DOHH2 (cell line): ENCODE measurements around the gene SET.
"Not testable (repeated sequence)": the region's sequence is repeated elsewhere in the genome, so short reads cannot be mapped to it uniquely, and the experiment has no call there.

ENCODE experiments used
- H3F3A ChIP-seq: fragments of 200-600 bp; sonication (generic), shearing (Covaris generic); 2 replicates; pipeline ENCODE4 v1.6.0; 2016; ENCODE audit warnings: antibody characterized with exemption, mild to moderate bottlenecking; ENCODE audit not compliant: control insufficient read depth, insufficient read depth
- H3K27ac ChIP-seq: fragments of 200-600 bp; sonication (generic); 2 replicates; pipeline ENCODE4 v1.5.1; 2014; ENCODE audit warnings: low read depth, mild to moderate bottlenecking, low read length, moderate library complexity
- H3K27me3 ChIP-seq: fragments of 200-600 bp; sonication (generic); 2 replicates; pipeline ENCODE4 v1.6.1; 2014; ENCODE audit warnings: mild to moderate bottlenecking, low read length, mixed read lengths; ENCODE audit not compliant: control insufficient read depth
- H3K36me3 ChIP-seq: fragments of 200-600 bp; sonication (generic); 2 replicates; pipeline ENCODE4 v1.6.1; 2014; ENCODE audit warnings: mild to moderate bottlenecking, low read length, moderate library complexity, mixed read lengths; ENCODE audit not compliant: control insufficient read depth
- H3K4me1 ChIP-seq: fragments of 200-600 bp; sonication (generic); 2 replicates; pipeline ENCODE4 v1.6.1; 2014; ENCODE audit warnings: mild to moderate bottlenecking, low read length, mixed read lengths; ENCODE audit not compliant: control insufficient read depth
- H3K4me2 ChIP-seq: fragments of 200-600 bp; sonication (generic); 2 replicates; pipeline ENCODE4 v1.6.0; 2014; ENCODE audit warnings: mild to moderate bottlenecking, low read length, moderate library complexity
- H3K4me3 ChIP-seq: fragments of 200-600 bp; sonication (generic); 2 replicates; pipeline ENCODE4 v1.5.1; 2014; ENCODE audit warnings: mild to moderate bottlenecking, low read length, mixed read lengths
- H3K79me2 ChIP-seq: fragments of 200-600 bp; sonication (generic); 2 replicates; pipeline ENCODE4 v1.6.1; 2014; ENCODE audit warnings: mild to moderate bottlenecking, low read length, mixed read lengths; ENCODE audit not compliant: control insufficient read depth
- H3K9me2 ChIP-seq: fragments of 200-600 bp; sonication (generic); replicated peaks from 2 replicates; pipeline ENCODE4 v1.6.1; 2014; ENCODE audit warnings: mild to moderate bottlenecking, low read length, mixed read lengths; ENCODE audit not compliant: control insufficient read depth
- H3K9me3 ChIP-seq: fragments of 200-600 bp; sonication (generic); 2 replicates; pipeline ENCODE4 v1.6.1; 2014; ENCODE audit warnings: antibody characterized with exemption, low read length, mixed read lengths; ENCODE audit not compliant: control insufficient read depth, insufficient read depth
- H4K20me1 ChIP-seq: fragments of 200-600 bp; sonication (generic); 2 replicates; pipeline ENCODE4 v1.6.0; 2014; ENCODE audit warnings: low read depth, mild to moderate bottlenecking, antibody characterized with exemption, low read length, moderate library complexity; ENCODE audit not compliant: control insufficient read depth, insufficient read depth
- EZH2phosphoT487 ChIP-seq: fragments of 200-600 bp; sonication (generic); IDR thresholded peaks from 2 replicates; pipeline ENCODE4 v1.6.1; 2017; ENCODE audit warnings: borderline replicate concordance, mild to moderate bottlenecking, antibody characterized with exemption, low read length, moderate library complexity, mixed read lengths
- TF ChIP-seq, protein P1 (sequence below): fragments of 200-600 bp; sonication (generic); IDR thresholded peaks from one replicate; pipeline ENCODE4 v1.5.1; 2014; ENCODE audit warnings: antibody characterized with exemption, mild to moderate bottlenecking, low read depth, low read length; ENCODE audit not compliant: poor library complexity, severe bottlenecking

The SET gene

DNA sequence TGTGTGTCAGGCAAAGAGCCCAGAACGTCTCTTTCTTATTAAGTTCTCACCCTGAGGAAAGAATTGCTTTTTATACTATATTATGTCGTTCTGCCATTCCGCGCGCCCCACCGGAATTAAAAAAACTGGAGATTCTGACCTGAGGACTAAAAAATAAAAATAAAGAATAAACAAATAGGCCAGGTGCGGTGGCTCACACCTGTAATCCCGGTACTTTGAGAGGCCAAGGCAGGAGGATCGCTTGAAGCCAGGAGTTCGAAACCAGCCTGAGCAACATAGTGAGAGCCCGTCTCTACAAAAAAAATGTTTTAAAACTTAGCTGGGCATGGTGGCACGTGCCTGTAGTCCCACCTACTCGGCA is 31.7 kb upstream of the SET start:
- Histone ChIP-seq H3K36me3 (peaks cover 14% of the 10 kb centered on the region), H3K4me2 (peak overlapping the region; percentile 82), H3K79me2 (peaks cover 13% of the 10 kb centered on the region), H3K4me3 (peak overlapping the region; percentile 85), H4K20me1 (no peaks in the 10 kb centered on the region), H3K9me3 (no peaks in the 10 kb centered on the region), H3F3A (peaks cover 4% of the 10 kb centered on the region; the same call in 1 of the 2 replicates), H3K4me1 (peaks cover 22% of the 10 kb centered on the region), H3K27ac (peak overlapping the region; percentile 85), H3K9me2 (no peaks in the 10 kb centered on the region), H3K27me3 (no peaks in the 10 kb centered on the region)
- TF ChIP-seq, protein P1, sequence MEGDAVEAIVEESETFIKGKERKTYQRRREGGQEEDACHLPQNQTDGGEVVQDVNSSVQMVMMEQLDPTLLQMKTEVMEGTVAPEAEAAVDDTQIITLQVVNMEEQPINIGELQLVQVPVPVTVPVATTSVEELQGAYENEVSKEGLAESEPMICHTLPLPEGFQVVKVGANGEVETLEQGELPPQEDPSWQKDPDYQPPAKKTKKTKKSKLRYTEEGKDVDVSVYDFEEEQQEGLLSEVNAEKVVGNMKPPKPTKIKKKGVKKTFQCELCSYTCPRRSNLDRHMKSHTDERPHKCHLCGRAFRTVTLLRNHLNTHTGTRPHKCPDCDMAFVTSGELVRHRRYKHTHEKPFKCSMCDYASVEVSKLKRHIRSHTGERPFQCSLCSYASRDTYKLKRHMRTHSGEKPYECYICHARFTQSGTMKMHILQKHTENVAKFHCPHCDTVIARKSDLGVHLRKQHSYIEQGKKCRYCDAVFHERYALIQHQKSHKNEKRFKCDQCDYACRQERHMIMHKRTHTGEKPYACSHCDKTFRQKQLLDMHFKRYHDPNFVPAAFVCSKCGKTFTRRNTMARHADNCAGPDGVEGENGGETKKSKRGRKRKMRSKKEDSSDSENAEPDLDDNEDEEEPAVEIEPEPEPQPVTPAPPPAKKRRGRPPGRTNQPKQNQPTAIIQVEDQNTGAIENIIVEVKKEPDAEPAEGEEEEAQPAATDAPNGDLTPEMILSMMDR: no peak
- TF ChIP-seq EZH2phosphoT487: no peak

DNA sequence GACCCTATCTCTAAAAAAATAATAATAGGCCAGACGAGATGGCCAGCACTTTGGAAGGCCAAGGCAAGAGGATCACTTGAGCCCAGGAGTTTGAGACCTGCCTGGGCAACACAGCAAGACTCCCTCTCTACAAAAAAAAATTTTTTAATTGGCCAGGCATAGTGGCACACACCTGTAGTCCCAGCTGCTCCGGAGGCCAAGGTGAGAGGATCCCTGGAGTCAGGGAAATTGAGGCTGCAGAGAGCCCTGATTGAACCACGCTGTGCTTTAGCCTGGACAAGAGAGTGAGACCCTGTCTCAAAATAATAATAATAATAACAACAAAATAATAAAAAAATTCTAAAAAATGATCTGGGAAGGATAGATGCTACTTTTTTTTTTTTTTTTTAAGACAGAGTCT is 31.2 kb upstream of the SET start:
- H4K20me1 ChIP-seq: no peaks in the 10 kb centered on the region
- H3K36me3 ChIP-seq: peaks cover 13% of the 10 kb centered on the region
- H3K27ac ChIP-seq: no peak overlapping the region
- H3K4me1 ChIP-seq: peaks cover 22% of the 10 kb centered on the region
- no peak overlapping the region for H3K4me3 ChIP-seq
- peaks cover 4% of the 10 kb centered on the region; the same call in 1 of the 2 replicates for H3F3A ChIP-seq
- peaks cover 13% of the 10 kb centered on the region for H3K79me2 ChIP-seq
- no peaks in the 10 kb centered on the region for H3K27me3 ChIP-seq
- H3K9me3 ChIP-seq: no peaks in the 10 kb centered on the region
- no peak overlapping the region for H3K4me2 ChIP-seq
- H3K9me2 ChIP-seq: no peaks in the 10 kb centered on the region
- TF ChIP-seq, protein P1: no peak
- no peak for TF ChIP-seq EZH2phosphoT487

DNA sequence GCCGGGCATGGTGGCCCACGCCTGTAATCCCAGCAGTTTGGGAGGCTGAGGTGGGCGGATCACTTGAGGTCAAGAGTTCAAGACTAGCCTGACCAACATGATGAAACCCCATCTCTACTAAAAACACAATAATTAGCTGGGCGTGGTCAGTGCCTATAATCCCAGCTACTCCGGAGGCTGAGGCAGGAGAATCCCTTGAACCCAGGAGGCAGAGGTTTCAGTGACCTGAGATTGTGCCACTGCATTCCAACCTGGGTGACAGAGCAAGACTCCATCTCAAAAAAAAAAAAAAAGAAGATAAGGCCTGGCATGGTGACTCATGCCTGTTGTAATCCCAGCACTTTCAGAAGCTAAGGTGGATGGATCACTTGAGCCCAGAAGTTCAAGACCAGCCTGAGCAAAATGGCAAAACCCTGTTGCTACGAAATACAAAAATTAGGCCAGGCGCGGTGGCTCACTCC is 22.5 kb upstream of the SET start:
- not testable (repeated sequence) for H4K20me1 ChIP-seq, H3K4me3 ChIP-seq, H3K4me2 ChIP-seq, H3K36me3 ChIP-seq, H3K27me3 ChIP-seq, H3K27ac ChIP-seq, H3K9me3 ChIP-seq, H3F3A ChIP-seq, H3K79me2 ChIP-seq, H3K9me2 ChIP-seq, H3K4me1 ChIP-seq

DNA sequence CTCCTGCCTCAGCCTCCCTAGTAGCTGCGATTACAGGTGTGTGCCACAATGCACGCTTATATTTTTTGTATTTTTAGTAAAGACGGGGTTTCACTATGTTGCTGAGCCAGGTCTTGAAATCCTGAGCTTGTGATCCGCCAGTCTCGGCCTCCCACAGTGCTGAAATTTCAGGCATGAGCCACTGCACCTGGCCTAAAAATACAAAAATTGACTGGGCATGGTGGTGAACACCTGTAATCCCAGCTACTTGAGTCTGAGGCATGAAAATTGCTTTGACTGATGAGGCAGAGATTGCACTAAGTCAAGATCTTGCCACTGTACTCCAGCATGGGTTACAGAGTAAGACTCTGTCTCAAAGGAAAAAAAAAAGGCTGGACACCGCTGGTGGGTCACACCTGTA is 19.2 kb upstream of the SET start:
- 0 out of 2 replicates have a peak, but pooled peaks cover 4% of the 10 kb centered on the region for H3F3A ChIP-seq
- H3K4me2 ChIP-seq: no peak overlapping the region
- no peaks in the 10 kb centered on the region for H3K4me1 ChIP-seq
- H3K27me3 ChIP-seq: no peaks in the 10 kb centered on the region
- H3K9me2 ChIP-seq: no peaks in the 10 kb centered on the region
- no peak overlapping the region for H3K27ac ChIP-seq
- H3K36me3 ChIP-seq: no peaks in the 10 kb centered on the region
- H3K79me2 ChIP-seq: no peaks in the 10 kb centered on the region
- H3K4me3 ChIP-seq: no peak overlapping the region
- H4K20me1 ChIP-seq: no peaks in the 10 kb centered on the region
- H3K9me3 ChIP-seq: no peaks in the 10 kb centered on the region
- TF ChIP-seq EZH2phosphoT487: no peak
- TF ChIP-seq, protein P1: no peak
